UCSD-AML1 (cell line): Measurements from ENCODE around the gene NRXN3.

Source experiments
- DNase-seq: peaks from one replicate; lab custom pipeline; 2025; ENCODE audit not compliant: unreplicated experiment; lab: John Stamatoyannopoulos, UW

The NRXN3 gene

GRCh38 chr14:79432640-79433039, 1262.5 kb downstream of the NRXN3 start:
- no peak for DNase-seq

- DNase-seq: no peak
Measured at GRCh38 chr14:79436335-79436734, 1266.2 kb downstream of the NRXN3 start.

- no peak for DNase-seq
Measured at GRCh38 chr14:79437951-79438350, 1267.8 kb downstream of the NRXN3 start.

- DNase-seq: no peak
Measured at GRCh38 chr14:79438696-79439342, 1268.6 kb downstream of the NRXN3 start.

- DNase-seq: no peak
Measured at GRCh38 chr14:79442786-79443185, 1272.6 kb downstream of the NRXN3 start.

- no peak for DNase-seq
Measured at GRCh38 chr14:79443602-79444001, 1273.4 kb downstream of the NRXN3 start.

- no peak for DNase-seq
Measured at GRCh38 chr14:79448960-79449359, 1278.8 kb downstream of the NRXN3 start.

GRCh38 chr14:79451601-79452000, 1281.4 kb downstream of the NRXN3 start:
- no peak for DNase-seq

- no peak for DNase-seq
Measured at GRCh38 chr14:79453276-79453675, 1283.1 kb downstream of the NRXN3 start.

- DNase-seq: no peak
Measured at GRCh38 chr14:79464468-79464867, 1294.3 kb downstream of the NRXN3 start.

GRCh38 chr14:79465651-79466050, 1295.5 kb downstream of the NRXN3 start:
- DNase-seq: no peak

GRCh38 chr14:79466938-79467527, 1296.9 kb downstream of the NRXN3 start:
- no peak for DNase-seq

- DNase-seq: no peak
Measured at GRCh38 chr14:79467835-79468234, 1297.7 kb downstream of the NRXN3 start.

GRCh38 chr14:79468486-79468885, 1298.3 kb downstream of the NRXN3 start:
- no peak for DNase-seq

- DNase-seq: no peak
Measured at GRCh38 chr14:79473651-79474050, 1303.5 kb downstream of the NRXN3 start.

GRCh38 chr14:79475887-79476532, 1305.8 kb downstream of the NRXN3 start:
- no peak for DNase-seq

GRCh38 chr14:79476552-79476951, 1306.4 kb downstream of the NRXN3 start:
- DNase-seq: no peak

GRCh38 chr14:79480212-79480611, 1310.0 kb downstream of the NRXN3 start:
- DNase-seq: no peak

GRCh38 chr14:79482825-79483224, 1312.7 kb downstream of the NRXN3 start:
- no peak for DNase-seq

GRCh38 chr14:79483477-79484388, 1313.6 kb downstream of the NRXN3 start:
- no peak for DNase-seq

- no peak for DNase-seq
Measured at GRCh38 chr14:79487632-79488031, 1317.5 kb downstream of the NRXN3 start.
